ENCODE data around the gene DENND4C.
"Not testable (repeated sequence)": the region's sequence is repeated elsewhere in the genome, so short reads cannot be mapped to it uniquely, and the experiment has no call there.

DENND4C gene

DNA sequence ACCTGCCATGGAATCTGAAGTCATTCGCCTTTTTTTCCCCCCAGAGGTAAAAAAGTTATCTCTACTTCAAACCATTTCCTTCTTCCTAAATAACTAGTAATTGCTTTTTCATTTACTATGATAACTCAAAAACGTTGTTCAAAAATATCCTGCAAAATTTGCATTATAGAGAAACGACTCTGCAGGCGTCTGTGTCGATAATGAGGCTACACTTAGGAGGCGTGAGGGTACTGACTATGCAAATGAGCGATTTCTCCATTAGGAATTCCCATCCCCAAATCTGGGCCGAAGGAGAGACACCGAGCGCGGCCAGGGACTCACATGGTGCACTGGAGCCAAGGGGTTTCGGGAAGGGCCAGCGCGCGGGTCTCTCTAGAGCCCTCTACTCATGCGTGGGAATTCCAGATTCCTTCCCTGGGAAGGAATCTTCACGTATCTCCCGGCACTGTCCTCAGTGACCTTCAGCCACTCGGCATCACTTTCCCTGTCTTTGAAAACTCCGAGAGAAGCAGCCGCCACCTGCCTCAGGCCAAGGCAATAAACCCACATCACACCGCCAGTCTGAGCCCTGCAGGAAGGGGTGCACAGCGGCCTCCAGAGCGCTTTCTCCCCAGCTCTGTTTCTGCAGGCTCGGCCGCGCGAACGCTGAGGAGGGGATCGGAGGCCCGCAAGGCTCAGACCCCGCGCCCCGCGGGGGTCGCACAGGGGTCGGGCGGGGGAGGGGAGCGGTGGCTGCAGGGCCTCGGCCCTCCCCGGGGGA, 718 bp upstream of the DENND4C start:
- DNase-seq, result peak in 1 of 2 donors; percentile 43

DNA sequence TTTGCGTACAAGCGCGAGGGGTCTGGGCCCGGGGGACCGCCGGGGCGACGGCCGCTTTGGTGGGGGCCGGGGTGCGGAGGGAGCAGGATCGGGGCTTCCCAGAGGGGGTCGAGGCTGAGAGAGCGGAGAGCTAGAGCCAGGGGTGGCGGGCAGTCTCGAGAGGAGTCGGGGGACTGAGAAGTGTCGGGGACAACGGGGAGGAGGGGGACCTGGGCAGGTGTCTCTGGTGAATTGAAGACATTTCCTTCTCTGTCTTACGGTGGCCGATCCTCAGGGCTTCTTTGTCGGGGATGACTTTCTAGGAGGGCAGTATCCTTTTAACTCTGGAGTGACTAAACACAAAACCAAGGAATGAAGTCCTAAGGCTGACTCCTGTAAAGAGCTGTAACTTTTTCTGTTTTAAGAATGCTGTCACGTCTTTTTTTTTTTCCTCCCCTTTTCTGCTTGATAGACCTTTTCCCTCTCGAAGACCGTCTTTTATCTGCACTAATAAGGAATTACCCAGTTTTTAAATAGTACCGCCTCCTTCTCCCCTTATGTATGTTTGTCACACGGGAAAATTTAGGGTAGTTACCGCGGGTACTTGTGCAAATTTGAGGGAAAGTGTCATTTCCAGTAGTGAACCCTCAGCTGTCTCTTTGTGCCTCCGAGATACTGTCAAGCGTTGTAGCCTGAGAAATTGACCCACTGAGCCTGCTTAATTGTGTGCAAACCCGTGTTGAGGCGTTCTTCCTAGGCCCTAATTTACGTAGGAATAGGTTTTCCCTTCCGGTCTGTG, 822 bp downstream of the DENND4C start:
- DNase-seq, result peak in 1 of 2 donors; percentile 13

DNA sequence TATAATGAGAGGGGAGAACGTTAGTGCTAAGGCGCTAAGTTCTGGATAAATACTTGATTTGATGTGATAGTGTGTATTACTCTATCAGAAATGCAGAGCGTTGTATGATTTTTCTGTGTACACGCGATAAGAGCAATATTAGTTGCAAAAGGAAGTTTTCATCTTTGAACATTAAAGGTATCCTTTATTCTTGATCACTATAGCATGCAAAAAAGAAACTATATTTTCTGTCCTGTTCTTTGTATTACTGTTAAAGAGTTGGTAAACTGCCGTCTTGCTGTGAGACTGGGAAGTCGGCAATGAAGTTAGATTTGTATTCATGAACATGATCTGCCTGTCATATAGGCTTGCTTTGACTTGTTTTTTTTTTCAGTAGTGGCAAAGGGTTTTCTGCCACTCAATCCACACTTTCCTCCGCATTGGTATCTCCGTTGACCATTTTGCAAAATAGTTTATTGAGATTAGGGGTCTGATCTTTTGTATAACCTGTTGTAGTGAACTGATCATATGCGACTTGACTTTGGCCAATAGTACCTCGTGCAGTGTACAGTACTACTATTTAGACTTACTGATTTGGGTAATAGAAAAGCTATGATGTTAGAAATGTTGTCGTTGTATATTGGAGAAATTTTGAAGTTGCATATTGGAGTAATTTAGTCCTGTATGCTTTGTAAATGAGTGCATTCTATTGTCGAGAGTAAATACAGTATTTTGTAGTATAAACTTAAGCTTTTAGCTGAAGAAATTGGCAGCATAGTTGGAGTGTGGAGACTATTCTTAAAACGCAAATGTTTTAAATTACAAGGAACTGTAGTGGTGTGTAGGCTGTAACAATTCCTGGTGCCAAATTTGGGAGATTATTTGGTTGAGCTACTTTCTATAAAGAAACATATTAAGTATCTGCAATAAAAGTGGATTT, 1.7 kb downstream of the DENND4C start:
- DNase-seq, result no peak

DNA sequence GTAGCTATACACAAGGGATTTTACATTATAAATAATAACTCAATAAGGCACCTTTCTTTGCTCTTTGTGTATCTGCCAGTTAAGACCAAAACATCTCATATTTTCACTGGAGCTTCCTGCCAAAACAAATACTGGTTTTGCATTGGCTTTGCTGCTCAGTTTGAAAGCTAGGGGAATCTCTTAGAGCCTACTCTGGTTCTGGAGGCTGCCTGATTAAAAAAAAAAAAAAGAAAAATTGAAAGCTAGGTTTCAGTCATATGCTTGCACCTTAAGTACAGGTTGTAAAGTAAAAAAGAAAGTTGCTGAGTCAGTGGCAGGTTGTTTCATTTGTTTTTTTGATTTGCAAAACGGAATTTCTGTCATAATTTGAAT, 2.3 kb downstream of the DENND4C start:
- DNase-seq, result no peak

DNA sequence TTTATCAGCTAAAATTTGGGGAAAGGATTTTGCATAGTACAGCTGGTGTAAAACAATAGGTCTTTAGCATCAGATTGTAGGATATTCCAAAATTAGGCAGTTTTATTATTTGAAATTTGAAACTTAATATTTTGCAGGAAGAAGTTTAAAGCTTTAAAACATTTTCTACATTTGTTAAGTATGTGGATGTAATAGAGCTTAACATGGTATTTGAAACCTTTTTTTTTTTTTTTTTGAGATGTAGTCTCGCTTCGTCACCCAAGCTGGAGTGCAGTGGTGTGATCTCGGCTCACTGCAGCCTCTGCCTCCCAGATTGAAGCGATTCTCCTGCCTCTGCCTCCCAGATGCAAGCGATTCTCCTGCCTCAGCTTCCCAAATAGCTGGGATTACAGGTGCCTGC, 2.9 kb downstream of the DENND4C start:
- DNase-seq, result no peak

DNA sequence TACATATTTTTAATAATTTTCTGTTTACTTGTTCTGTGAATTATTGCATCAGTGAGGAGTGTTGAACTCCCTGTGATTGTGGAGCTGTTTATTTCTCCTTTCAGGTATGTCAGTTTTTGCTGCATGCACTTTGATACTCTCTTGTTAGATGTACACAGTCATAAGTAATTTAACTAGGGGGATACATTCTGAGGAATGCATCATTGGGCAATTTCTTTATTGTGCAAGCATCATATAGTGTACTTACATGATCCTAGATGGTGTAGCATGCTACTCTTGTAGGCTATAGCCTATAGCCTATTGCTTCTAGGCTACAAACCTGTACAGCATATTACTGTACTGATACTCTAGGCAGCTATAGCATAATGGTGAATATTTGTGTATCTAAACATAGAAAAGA, 9.5 kb downstream of the DENND4C start:
- no peak for DNase-seq

DNA sequence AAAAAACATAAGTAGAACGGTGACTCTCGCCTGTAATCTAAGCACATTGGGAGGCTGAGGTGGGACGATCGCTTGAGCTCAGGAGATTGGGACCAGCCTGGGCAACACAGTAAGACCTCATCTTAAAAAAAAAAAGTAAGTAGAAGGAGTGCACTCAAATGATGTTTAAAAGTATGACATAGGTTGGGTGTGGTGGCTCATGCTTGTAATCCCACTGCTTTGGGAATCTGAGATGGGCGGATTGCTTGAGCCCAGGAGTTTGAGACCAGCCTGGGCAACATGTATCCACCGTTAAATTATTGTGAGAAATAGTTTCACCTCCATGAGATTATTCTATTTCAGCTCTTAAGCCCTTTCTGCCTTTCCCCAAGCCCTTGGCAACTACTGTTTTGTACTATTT, 11.2 kb downstream of the DENND4C start:
- no peak for DNase-seq

DNA sequence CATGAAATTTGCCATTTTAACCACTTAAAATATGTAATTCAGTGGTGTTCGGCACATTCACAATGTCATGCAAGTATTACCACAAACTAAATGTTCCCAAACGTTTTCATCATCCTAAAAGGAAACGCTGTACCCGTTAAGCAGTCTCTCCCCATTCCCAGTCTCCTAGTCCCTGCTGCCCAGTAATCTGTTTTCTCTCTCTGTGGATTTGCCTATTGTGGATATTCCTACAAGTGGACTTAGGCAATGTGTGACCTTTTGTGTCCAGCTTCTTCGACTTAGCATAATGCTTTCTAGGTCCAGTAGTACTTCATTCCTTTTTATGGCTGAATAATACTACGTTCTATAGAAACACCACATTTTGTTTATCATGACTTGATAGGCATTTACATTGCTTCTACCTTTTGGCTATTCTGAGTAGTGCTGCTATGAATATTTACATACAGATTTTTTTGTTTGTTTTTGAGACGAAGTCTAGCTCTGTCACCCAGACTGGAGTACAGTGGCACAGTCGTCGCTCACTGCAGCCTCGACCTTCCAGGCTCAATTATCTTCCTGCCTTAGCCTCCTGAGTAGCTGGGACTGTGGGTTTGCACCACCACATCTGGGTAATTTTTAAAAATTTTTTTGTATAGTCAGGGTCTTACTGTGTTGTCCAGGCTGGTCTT, 13.0 kb downstream of the DENND4C start:
- no peak for DNase-seq

DNA sequence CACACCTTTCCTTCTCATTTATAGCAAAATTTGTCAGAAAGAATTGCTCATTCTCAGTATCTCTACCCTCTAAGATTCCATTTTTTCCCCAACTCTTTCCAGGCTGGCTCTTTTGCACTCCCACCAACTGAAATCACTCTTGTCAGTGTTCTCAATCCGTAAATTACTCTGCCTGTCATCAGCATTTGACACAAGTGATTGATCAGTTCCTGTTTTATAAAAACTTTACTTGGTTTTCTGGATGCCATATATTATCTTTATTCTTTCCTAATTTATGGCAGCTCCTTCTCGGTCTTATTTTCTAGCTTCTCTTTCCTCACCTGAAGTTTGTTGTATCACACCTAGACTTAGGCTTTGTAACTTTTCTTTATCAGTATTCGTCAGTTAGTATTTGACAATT, 16.4 kb downstream of the DENND4C start:
- DNase-seq, result no peak

DNA sequence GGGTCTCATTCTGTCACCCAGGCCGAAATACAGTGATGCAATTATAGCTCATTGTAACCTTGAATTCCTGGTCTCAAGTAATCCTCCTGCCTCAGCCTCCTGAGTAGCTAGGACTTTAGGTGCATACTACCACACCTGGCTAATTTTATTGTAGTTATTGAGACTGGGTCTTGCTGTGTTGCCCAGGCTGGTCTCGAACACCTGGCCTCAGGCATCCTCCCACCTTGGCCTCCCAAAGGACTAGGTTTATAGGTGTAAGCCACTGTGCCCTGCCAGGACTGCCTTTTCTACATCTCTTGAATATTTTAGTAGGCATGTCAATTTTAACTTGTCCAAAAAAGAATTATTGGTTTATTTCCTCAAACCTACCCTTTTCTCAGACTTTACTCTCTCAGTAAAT, 16.9 kb downstream of the DENND4C start:
- no peak for DNase-seq

DNA sequence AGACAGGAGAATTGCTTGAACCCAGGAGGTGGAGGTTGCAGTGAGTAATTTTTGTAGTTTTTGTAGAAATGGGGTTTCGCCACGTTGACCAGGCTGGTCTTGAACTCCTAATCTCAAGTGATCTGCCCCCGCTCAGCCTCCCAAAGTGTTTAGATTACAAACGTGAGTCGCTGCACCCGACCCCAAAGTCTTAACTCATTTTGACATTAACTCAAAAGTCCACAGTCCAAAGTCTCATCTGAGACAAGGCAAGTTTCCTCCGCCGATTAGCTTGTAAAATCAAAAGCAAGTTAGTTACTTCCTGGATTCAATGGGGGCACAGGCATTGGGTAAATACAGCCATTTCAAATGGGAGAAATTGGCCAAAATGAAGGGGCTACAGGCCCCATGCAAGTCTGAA, 19.9 kb downstream of the DENND4C start:
- DNase-seq, result not testable (repeated sequence)

DNA sequence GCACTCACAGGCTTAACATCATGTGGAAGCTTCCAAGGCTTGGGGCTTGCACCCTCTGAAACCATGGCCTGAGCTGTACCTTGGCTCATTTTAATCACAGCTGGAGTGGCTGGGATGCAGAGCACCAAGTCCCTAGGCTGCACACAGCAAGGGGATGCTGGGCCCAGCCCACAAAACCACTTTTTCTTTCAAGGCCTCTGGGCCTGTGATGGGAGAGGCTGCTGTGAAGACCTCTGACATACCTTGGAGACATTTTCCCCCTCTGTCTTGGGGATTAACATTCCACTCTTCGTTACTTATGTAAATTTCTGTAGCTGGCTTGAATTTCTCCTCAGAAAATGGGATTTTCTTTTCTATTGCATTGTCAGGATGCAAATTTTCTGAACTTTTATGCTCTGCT, 20.7 kb downstream of the DENND4C start:
- not testable (repeated sequence) for DNase-seq

DNA sequence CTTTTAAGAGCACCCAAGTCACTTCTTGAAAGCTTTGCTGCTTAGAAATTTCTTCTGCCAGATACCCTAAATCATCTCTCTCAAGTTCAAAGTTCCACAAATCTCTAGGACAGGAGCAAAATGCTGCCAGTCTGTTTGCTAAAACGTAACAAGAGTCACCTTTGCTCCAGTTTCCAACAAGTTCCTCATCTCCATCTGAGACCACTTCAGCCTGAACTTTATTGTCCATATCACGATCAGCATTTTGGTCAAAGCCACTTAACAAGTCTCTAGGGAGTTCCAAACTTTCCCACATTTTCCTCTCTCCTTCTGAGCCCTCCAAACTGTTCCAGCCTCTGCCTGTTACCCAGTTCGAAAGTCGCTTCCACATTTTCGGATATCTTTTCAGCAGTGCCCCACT, 21.1 kb downstream of the DENND4C start:
- not testable (repeated sequence) for DNase-seq

DNA sequence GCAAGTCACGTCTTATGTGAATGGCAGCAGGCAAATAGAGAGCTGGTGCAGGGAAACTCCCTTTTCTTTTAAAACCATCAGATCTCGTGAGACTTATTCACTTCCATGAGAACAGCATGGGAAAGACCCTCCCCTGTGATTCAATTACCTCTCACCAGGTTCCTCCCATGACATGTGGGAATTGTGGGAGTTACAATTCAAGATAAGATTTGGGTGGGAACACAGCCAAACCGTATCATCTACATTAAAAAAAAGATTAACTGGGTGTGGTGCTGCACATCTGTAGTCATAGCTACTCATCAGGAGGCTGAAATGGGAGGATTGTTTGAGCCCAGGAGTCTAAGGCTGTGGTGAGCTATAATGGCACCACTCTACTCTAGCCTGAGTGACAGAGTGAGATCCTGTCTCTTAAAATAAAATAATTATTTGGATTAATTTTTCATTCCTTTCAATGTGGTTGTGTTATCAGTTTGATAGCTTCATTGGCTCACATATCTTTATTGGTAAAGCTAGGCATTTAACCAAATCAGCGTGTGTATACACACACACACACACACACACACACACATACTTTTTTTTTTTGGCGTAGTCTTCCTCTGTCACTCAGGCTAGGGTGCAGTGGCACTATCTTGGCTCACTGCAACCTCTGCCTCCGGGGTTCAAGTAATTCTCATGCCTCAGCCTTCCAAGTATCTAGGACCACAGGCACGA, 21.8 kb downstream of the DENND4C start:
- DNase-seq, result no peak

DNA sequence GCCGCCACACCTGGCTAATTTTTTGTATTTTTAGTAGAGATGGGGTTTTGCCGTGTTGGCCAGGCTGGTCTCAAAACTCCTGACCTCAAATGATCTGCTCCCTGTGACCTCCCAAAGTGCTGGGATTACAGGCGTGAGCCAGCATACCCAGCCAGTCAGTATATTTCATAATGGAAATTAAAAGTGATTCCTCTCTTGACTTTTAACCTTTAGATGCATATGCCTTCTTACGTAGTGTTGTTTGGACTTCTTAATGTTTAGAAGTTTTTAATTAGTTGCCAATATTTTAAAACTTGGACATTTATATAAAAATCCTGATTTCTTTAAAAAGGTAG, 22.4 kb downstream of the DENND4C start:
- no peak for DNase-seq

DNA sequence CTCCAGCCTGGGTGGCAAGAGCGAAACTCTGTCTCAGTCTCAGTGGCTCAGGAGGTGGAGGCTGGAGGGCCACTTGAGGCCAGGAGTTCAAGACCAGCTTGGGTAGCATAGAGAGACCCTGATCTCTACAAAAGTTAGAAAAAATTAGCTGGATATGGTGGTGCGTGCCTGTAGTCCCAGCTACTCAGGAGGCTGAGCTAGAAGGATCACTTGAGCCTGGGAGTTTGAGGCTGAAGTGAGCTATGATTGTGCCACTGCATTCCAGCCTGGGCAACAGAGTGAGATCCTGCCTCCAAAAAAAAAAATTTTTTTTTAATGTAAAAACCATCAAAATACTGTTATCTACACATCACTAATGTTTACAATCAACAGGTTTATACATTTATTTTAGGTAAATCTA, 24.6 kb downstream of the DENND4C start:
- DNase-seq, result no peak

DNA sequence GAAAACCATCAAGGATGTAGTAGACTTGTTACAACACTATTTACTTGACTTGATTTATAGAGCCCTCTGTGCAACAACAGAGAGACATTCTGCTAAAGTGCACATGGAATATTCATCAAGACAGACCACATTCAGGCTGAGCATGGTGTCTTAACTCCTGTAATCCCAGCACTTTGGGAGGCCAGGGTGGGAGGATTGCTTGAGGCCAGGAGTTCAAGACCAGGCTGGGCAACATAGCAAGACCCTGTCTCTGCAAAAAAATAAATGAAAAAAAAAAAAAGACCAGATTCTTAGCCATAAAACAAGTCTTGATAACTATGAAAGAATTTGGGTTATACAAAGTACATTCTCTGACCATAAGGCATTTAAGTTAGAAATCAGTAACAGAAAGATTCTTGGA, 25.3 kb downstream of the DENND4C start:
- no peak for DNase-seq

DNA sequence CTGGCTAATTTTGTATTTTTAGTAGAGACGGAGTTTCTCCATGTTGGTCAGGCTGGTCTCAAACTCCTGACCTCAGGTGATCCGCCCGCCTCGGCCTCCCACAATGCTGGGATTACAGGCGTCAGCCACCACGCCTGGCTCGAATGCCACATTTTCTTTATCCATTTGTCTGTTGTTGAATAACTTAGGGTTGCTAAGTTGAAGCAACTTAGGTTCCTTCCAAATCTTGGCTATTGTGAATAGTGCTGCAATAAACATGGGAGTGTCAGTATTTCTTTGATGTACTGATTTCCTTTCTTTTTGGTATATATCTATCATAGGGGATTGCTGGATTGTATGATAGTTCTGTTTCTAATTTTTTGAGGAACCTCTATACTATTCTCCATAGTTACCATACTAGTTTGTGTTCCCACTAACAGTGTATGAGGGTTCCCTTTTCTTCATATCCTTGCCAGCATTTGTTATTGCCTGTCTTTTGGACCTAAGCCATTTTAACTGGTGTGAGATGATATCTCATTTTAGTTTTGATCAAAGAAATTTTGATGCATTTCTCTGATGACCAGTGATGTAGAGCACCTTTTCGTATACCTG, 29.3 kb downstream of the DENND4C start:
- not testable (repeated sequence) for DNase-seq

DNA sequence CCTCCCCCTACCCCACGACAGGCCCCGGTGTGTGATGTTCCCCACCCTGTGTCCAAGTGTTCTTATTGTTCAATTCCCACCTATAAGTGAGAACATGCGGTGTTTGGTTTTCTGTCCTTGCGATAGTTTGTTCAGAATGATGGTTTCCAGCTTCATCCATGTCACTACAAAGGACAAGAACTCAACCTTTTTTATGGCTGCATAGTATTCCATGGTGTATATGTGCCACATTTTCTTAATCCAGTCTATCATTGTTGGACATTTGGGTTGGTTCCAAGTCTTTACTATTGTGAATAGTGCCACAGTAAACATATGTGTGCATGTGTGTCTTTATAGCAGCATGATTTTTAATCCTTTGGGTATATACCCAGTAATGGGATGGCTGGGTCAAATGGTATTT, 35.1 kb downstream of the DENND4C start:
- not testable (repeated sequence) for DNase-seq

DNA sequence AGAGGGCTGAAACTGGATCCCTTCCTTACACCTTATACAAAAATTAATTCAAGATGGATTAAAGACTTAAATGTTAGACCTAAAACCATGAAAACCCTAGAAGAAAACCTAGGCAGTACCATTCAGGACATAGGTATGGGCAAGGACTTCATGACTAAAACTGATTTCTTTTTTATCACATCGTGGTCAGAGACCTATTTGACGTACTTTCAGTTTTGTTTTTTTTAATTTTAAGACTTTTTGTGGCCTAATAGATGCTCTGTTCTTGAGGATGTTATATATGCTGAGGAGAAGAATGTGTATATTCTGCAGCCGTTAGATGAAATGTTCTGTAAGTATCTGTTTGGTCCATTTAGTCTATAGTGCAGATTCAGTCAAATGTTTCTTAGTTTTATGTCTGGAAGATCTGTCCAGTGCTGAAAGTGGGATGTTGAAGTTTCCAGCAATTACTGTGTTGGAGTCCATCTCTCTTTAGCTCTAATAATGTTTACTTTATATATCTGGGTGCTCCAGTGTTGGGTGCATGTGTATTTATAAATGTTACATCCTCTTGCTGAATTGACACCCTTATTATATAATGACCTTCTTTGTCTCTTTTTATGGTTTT, 36.4 kb downstream of the DENND4C start:
- DNase-seq, result not testable (repeated sequence)

DNA sequence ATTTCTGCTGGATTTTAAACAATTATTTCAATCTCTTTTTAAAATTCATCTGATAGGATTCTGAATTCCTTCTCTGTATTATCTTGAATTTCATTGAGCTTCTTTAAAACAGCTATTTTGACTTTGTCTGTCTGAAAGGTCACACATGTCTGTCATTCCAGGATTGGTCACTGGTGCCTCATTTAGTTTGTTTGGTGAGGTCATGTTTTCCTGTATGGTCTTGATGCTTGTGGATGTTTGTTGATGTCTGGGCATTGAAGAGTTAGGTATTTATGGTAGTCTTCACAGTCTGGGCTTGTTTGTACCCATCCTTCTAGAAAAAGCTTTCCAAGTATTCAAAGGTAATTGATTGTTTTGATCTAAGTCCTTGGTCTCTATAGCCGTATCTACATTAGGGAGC, 39.1 kb downstream of the DENND4C start:
- no peak for DNase-seq
